Right renal cortex interstitium (tissue), 3 donors: ENCODE results near the gene CSF1. TPM values are rescaled to one million over a fixed set of nuclear protein-coding genes. Genes with fewer than 3 reads are reported as not detected.

Experiments
- DNase-seq, 3 donors: peaks; one replicate each; pipeline ENCODE4 v3.0.0-alpha.2; 2013; ENCODE audit warnings: low read depth in 3 of 3, low spot score in 2 of 3
- polyA plus RNA-seq, 3 donors: library from polyadenylated mRNA; unstranded; fragments of 120-200 nt; gene quantifications; one replicate each; pipeline ENCODE4 v1.2.1, GENCODE V29; 2013; ENCODE audit not compliant: insufficient read length in 3 of 3

Gene CSF1
- polyA plus RNA-seq, 3 donors, result 6.8 to 8.1 (median 7.9) TPM

DNA sequence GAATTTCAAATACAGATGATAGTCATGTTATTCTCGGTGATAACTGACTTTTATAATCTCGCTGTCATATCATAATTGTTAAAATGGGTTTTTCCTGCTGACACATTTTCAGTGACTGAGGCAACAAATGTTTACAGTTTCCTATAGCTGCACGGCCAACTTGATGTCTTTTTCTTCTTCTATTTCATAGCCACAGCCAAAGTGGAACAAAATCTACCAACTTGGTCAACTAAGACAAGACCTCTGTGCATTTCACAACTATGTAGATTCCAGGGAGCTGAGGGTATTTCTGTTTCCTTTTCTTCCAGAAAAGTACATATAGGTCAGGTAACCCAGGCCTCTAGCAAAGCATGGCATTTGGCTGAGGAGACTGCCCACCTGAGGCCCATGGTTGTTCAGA lies 63.5 kb downstream of the CSF1 start:
- no peak for DNase-seq

DNA sequence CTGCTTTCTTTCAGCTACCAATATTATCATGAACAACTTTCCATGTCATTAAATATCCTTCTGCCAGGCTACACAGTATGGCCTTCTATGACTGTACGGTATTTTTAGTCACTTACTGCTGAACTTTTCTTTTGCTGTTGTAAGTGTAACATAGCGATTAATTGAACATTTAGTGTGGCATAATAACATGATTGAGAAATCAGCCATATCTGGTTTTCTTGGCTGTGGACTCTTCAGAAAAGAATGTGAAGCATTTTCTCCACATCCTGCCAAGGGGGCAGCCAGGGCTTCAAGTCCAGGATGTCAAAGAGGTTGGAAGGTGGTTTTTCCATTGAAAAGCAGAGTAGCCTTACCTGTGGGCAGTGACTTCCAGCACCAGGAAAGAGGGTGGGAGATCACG lies 65.1 kb downstream of the CSF1 start:
- DNase-seq, result no peak

DNA sequence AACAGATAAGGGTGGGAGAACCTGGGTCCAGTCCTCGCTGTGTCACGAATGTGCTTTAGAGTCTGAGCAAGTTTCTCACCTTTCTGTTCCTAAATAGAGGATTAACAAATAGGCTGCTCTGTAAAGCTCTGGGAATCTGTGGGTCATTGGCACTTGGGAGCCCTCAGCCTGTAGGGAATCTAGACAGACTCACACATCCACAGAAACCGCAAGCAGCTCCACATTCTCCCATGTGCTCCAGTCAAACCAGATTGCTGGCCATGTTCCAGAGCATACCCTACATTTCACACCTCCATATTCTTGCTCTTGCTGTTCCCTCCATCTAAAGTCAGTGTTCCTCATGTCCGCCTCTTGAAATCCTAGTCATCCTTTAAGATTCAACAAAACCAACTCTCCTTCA lies 66.1 kb downstream of the CSF1 start:
- DNase-seq, result no peak

DNA sequence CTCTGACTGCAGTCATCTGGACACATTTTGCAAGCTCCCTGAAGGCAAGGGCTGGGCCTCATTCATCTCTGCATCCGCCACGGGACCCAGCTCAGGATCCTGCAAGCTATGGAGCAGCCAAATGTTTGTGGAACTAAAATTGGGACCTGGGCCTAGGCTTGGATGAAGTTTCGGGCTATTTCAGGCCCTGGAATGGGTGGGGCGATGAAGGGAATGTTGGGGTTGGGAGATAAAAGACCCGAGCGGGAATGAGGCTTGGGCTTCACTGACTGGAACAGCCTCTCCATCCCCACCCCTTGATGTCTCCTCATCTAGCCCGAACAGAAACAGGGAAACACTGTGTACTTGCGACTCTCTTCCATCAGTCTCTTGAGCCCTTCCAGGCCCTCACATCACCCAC lies 66.6 kb downstream of the CSF1 start:
- no peak for DNase-seq

DNA sequence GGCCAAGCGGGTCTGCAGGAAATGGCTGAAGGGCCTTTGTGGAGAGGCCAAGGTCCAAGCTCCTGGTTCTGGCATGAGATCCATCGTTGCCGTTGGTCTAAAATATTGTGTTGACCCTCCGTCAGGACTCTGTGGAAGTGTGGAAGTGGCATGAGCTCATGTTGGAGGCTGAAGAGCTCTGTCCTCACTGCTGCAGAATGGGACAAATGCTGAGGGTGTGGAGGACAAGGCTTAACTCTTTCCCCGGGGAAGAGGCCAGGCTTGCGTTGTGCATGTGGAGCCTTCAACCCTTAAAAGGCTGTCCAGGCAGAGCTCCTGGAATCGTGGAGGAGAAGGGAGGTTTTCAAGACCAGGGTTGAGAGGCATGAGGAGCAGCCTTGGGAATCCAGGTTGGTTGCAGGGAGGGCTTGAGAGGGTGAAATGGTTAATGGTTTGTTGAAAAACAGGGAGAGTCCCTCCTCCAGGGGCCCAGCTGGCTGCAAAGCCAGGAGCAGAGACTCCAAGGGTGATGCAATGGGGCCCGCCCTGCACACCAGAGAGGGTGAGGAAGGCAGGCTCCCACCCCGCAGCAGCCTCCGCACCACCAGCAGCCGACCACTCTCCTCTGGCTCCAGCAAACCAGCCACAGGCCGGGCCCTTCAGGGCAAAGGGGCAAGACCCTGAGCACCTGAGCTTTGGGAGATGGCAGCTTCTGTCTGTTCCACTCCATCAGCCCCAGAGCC lies 67.2 kb downstream of the CSF1 start:
- DNase-seq, result no peak

DNA sequence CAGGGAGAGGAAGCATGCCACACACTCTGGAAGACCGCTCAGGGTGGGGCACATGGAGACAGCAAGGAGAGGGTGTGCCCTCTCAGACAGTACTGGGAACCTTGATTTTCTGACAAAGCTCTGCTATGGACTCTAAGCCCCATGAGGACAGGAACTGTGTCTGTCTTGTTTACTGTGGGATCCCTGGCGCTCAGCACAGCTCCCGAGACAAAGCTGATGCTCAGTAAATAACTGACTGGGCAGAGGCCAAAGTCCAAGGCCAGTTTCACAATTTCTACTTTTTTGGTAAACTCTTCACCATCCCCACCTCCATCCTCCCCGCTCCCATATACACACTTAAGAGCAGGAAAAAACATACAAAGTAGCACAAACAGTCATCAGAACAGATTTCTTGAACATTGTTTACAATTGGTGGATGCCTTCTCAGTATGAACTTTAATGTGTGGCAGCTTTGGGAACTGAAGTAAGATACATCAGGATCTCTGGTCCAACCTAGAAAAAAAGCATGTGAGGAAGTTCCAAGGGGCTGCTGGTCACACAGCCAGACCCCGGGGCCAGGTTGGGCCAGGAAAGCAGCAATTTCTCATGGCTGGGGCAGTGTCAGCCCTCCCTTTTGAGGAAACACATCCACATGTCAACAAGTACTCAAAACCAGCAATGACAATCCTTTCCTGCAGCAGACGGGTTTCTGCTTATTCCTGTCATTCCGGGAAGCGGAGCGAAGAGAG lies 68.3 kb downstream of the CSF1 start:
- DNase-seq, result no peak

DNA sequence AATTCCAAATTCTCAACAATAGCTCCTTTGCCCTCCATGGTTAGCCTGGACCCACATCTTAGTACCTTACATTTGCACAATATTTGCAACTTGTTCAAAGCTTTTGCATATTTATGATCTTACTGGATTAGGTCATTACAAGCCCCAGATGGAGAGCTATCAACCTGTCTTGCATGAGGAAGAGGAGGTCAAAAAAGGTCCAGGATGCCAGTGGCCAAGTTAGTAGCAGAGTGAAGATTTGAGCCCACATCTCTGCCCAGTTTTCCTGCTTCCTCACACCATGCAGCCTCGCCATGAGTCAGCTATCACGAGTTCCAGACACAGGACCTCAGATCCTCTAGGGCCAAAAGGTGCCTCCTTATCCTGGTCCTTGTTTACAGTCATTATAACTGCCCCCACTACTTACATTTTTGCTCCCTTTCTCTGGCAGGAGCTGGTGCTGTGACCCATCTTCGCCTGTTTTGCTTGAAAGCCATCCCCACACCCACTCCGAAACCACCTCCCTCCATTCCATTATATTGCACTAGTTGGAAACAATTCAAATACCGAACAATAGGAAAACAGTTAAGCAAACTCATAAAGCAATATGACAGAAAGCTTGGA lies 68.9 kb downstream of the CSF1 start:
- no peak for DNase-seq

Other genes starting within 250 kb of the CSF1 start
- 100 to 1,000 TPM; 150 to 219 (median 178) TPM for gene GSTM2, start 242.8 kb upstream of the CSF1 start, polyA plus RNA-seq
- 100 to 1,000 TPM in 1 of 3 donors, 1 to 10 TPM in 2; 3.2 to 118 (median 3.3) TPM for gene GSTM1, start 223.0 kb upstream of the CSF1 start, polyA plus RNA-seq
- 10 to 100 TPM; 29.0 to 60.4 (median 38.6) TPM for gene GSTM5, start 198.6 kb upstream of the CSF1 start, polyA plus RNA-seq
- 100 to 1,000 TPM; 227 to 298 (median 295) TPM for gene GSTM3, start 169.8 kb upstream of the CSF1 start, polyA plus RNA-seq
- under 1 TPM; 0.12 to 0.56 (median 0.28) TPM for gene EPS8L3, start 146.9 kb upstream of the CSF1 start, polyA plus RNA-seq
- 100 to 1,000 TPM; 120 to 126 (median 126) TPM for gene AHCYL1, start 73.9 kb downstream of the CSF1 start, polyA plus RNA-seq
- 10 to 100 TPM; 40.4 to 48.3 (median 44.0) TPM for gene STRIP1, start 123.8 kb downstream of the CSF1 start, polyA plus RNA-seq
- gene ALX3, start 159.8 kb downstream of the CSF1 start, polyA plus RNA-seq, result under 1 TPM in 1 of 3 donors, not detected in 2; 0.11 TPM
- gene UBL4B, start 201.6 kb downstream of the CSF1 start, polyA plus RNA-seq, result not detected
- under 1 TPM; 0.79 to 0.89 (median 0.83) TPM for gene SLC6A17, start 239.6 kb downstream of the CSF1 start, polyA plus RNA-seq